ENCODE results near the gene MEIS2. TPM values are rescaled to one million over a fixed set of nuclear protein-coding genes. Genes with fewer than 3 reads are reported as not detected.

Gene MEIS2
- total and polyA plus RNA-seq, 12 donors = 36.2 to 139 (median 74.8) TPM

- WGBS, 4 donors = 82 to 91% (median 82%) methylated on average over 10 to 11 of the region's 11 CpGs
- H3K4me1 ChIP-seq (replicated peaks in 1 of 2) = peaks cover 32 to 39% of the 10 kb centered on the region in 2 donors
- peaks cover 0 to 12% of the 10 kb centered on the region in 2 donors for H3K36me3 ChIP-seq (replicated peaks in 1 of 2)
- no peak overlapping the region for H3K4me3 ChIP-seq
- no peaks in the 10 kb centered on the region for H3K9me3 ChIP-seq (replicated peaks in 1 of 3)
- no peaks in the 10 kb centered on the region for H3K27me3 ChIP-seq
- no peak overlapping the region for H3K27ac ChIP-seq
- intact Hi-C loops (cut with DNase I) = no loop called here
- TF ChIP-seq CTCF (IDR thresholded peaks at IDR 0.05) = no peak
- no peak for TF ChIP-seq POLR2A (IDR thresholded peaks at IDR 0.05)
- no peak for DNase-seq
Observed at GRCh38 chr15:37077623-37078351, 22.6 kb downstream of the MEIS2 start.

DNA sequence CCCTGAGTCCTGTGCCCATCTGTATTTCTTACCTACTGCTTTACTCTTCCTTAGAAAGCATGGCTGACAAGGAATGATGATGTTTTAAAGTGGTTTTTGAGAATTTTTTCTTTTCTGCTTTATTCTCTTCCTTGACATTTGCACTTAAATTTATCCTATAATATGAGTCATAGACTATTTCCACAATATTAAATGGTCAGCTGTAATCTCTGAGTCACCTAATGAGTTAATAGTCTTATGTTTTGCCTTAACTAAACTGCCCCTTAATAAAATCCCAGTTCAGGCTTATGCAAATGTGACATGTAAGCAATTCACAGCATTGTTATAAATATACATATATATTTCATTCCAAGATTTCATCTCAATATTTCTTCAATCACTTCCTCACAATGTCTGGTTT lies 23.8 kb downstream of the MEIS2 start:
- Histone ChIP-seq H3K4me1 (replicated peaks in 1 of 2) (peaks cover 32 to 39% of the 10 kb centered on the region in 2 donors), H3K4me3 (no peak overlapping the region), H3K36me3 (replicated peaks in 1 of 2) (no peaks in the 10 kb centered on the region), H3K27ac (peak overlapping the region in 3 of 5 donors; percentile 2 to 59 (median 48)), H3K9me3 (replicated peaks in 1 of 3) (no peaks in the 10 kb centered on the region), H3K27me3 (no peaks in the 10 kb centered on the region)
- DNase-seq = no peak
- intact Hi-C loops (cut with DNase I) = no loop called here
- TF ChIP-seq CTCF (IDR thresholded peaks at IDR 0.05) (no peak), POLR2A (IDR thresholded peaks at IDR 0.05) (no peak)

GRCh38 chr15:37075777-37076176 lies 24.6 kb downstream of the MEIS2 start:
- H3K27me3 ChIP-seq = no peaks in the 10 kb centered on the region
- intact Hi-C loops (cut with DNase I) = no loop called here
- no peaks in the 10 kb centered on the region for H3K9me3 ChIP-seq (replicated peaks in 1 of 3)
- H3K4me1 ChIP-seq (replicated peaks in 1 of 2) = peaks cover 28 to 36% of the 10 kb centered on the region in 2 donors
- H3K36me3 ChIP-seq (replicated peaks in 1 of 2) = no peaks in the 10 kb centered on the region
- no peak overlapping the region for H3K4me3 ChIP-seq
- 34 to 53% (median 48%) methylated on average over 4 of the region's 4 CpGs for WGBS, 4 donors
- no peak for DNase-seq
- H3K27ac ChIP-seq = peak overlapping the region in 3 of 5 donors; percentile 2 to 59 (median 48)
- no peak for TF ChIP-seq POLR2A (IDR thresholded peaks at IDR 0.05)
- no peak for TF ChIP-seq CTCF (IDR thresholded peaks at IDR 0.05)

GRCh38 chr15:37072181-37072580 lies 28.2 kb downstream of the MEIS2 start:
- WGBS, 4 donors = 89 to 100% (median 95%) methylated on average over 1 of the region's 1 CpG
- intact Hi-C loops (cut with DNase I) = no loop called here
- Histone ChIP-seq H3K36me3 (replicated peaks in 1 of 2) (no peaks in the 10 kb centered on the region), H3K27me3 (no peaks in the 10 kb centered on the region), H3K4me3 (no peak overlapping the region), H3K27ac (no peak overlapping the region), H3K9me3 (replicated peaks in 1 of 3) (no peaks in the 10 kb centered on the region), H3K4me1 (replicated peaks in 1 of 2) (peaks cover 12 to 22% of the 10 kb centered on the region in 2 donors)
- no peak for TF ChIP-seq CTCF (IDR thresholded peaks at IDR 0.05)
- TF ChIP-seq POLR2A (IDR thresholded peaks at IDR 0.05) = no peak
- no peak for DNase-seq

Measured in adrenal gland (tissue), 12 donors.